ENCODE measurements around the gene ATP6AP1. TPM values are rescaled to one million over a fixed set of nuclear protein-coding genes. Genes with fewer than 3 reads are reported as not detected.

The ATP6AP1 gene
- total and polyA plus RNA-seq, 9 of the 15 experiments (the other 6 are each of a cell fraction or from before 2014, with no cell fraction given), result 8.3 to 90.5 (median 52.9) TPM

DNA sequence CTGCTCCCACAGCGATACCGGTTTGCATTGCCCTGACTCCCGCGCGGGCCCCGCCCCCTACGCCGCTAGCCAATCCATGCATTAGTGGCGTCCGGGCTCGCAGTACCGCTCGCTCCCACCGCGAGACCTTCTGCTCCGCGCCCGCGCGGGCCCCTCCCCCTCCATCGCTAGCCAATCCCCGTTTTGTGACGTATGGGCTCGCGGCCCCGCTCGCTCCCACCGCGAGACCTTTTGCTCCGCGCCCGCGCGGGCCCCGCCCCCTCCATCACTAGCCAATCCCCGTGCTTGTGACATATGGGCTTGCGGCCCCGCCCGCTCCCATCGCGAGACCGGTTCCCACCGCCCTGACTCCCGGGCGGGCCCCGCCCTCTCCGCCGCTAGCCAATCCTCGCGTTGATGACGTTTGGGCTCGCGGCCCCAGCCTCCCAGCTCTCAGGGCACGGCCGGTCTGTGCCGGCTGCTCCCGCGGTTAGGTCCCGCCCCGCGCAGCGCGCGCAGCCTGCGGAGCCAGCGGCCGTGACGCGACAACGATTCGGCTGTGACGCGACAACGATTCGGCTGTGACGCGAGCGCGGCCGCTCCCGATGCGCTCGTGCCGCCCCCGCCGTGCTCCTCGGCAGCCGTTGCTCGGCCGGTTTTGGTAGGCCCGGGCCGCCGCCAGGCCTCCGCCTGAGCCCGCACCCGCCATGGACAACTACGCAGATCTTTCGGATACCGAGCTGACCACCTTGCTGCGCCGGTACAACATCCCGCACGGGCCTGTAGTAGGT lies 49.5 kb upstream of the ATP6AP1 start, which contains the start of gene EMD (continued):
- TF ChIP-seq MCM5 (IDR thresholded peaks at IDR 0.05; ENCODE audit: low read depth), result no peak
- peak; percentile 50 for TF ChIP-seq GABPB1 (CRISPR knock-in tag; IDR thresholded peaks at IDR 0.05)
- no peak for TF ChIP-seq ZNF146 (CRISPR knock-in tag; IDR thresholded peaks at IDR 0.05; ENCODE audit: unreplicated experiment)
- TF ChIP-seq XRCC5 (IDR thresholded peaks at IDR 0.05; ENCODE audit: low read depth, low read length), result peak; percentile 22; the same call in 1 of the 2 replicates
- TF ChIP-seq STAT5B (CRISPR knock-in tag; IDR thresholded peaks at IDR 0.05), result no peak
- TF ChIP-seq, protein P1, sequence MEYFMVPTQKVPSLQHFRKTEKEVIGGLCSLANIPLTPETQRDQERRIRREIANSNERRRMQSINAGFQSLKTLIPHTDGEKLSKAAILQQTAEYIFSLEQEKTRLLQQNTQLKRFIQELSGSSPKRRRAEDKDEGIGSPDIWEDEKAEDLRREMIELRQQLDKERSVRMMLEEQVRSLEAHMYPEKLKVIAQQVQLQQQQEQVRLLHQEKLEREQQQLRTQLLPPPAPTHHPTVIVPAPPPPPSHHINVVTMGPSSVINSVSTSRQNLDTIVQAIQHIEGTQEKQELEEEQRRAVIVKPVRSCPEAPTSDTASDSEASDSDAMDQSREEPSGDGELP (CRISPR knock-in tag; IDR thresholded peaks at IDR 0.05; ENCODE audit: borderline replicate concordance), result peak; percentile 73
- no peak for TF ChIP-seq KDM1A (IDR thresholded peaks at IDR 0.05)
- TF ChIP-seq, protein P2, sequence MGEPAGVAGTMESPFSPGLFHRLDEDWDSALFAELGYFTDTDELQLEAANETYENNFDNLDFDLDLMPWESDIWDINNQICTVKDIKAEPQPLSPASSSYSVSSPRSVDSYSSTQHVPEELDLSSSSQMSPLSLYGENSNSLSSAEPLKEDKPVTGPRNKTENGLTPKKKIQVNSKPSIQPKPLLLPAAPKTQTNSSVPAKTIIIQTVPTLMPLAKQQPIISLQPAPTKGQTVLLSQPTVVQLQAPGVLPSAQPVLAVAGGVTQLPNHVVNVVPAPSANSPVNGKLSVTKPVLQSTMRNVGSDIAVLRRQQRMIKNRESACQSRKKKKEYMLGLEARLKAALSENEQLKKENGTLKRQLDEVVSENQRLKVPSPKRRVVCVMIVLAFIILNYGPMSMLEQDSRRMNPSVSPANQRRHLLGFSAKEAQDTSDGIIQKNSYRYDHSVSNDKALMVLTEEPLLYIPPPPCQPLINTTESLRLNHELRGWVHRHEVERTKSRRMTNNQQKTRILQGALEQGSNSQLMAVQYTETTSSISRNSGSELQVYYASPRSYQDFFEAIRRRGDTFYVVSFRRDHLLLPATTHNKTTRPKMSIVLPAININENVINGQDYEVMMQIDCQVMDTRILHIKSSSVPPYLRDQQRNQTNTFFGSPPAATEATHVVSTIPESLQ (CRISPR knock-in tag; IDR thresholded peaks at IDR 0.05), result no peak
- TF ChIP-seq GATAD2B (IDR thresholded peaks at IDR 0.05; ENCODE audit: borderline replicate concordance), result no peak; the same call in 1 of the 2 replicates
- peak; percentile 59 to 67; a peak in 3 of 4 replicates for TF ChIP-seq MAZ (CRISPR knock-in tag; conservative IDR thresholded peaks at IDR 0.05 in 1 of 2, IDR thresholded peaks at IDR 0.05 in 1 of 2)
- peak; percentile 8 for TF ChIP-seq PCBP1 (IDR thresholded peaks at IDR 0.05; ENCODE audit: low read depth, low read length, poor library complexity, severe bottlenecking)
- TF ChIP-seq TSC22D4 (tag; IDR thresholded peaks at IDR 0.05), result no peak
- TF ChIP-seq ZNF644 (tag; IDR thresholded peaks at IDR 0.05; ENCODE audit: low read depth), result no peak
- no peak for TF ChIP-seq CBX5 (IDR thresholded peaks at IDR 0.05; ENCODE audit: borderline replicate concordance, low read depth)
- TF ChIP-seq MBD2 (IDR thresholded peaks at IDR 0.05; ENCODE audit: borderline replicate concordance, low read depth), result peak; percentile 55; the same call in 1 of the 2 replicates
- no peak for TF ChIP-seq ZNF766 (CRISPR knock-in tag; conservative IDR thresholded peaks at IDR 0.05)
- no peak for TF ChIP-seq ZNF584 (CRISPR knock-in tag; IDR thresholded peaks at IDR 0.05; ENCODE audit: low read depth)
- TF ChIP-seq ETV6 (IDR thresholded peaks at IDR 0.05; ENCODE audit: borderline replicate concordance in 1 of 2, low read depth in 2 of 2, low read length in 1 of 2), result no peak
- TF ChIP-seq ETV6 (CRISPR knock-in tag; IDR thresholded peaks at IDR 0.05; ENCODE audit: borderline replicate concordance), result no peak
- TF ChIP-seq, protein P3, sequence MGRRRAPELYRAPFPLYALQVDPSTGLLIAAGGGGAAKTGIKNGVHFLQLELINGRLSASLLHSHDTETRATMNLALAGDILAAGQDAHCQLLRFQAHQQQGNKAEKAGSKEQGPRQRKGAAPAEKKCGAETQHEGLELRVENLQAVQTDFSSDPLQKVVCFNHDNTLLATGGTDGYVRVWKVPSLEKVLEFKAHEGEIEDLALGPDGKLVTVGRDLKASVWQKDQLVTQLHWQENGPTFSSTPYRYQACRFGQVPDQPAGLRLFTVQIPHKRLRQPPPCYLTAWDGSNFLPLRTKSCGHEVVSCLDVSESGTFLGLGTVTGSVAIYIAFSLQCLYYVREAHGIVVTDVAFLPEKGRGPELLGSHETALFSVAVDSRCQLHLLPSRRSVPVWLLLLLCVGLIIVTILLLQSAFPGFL (CRISPR knock-in tag; IDR thresholded peaks at IDR 0.05), result no peak
- no peak for TF ChIP-seq HOXB6 (CRISPR knock-in tag; IDR thresholded peaks at IDR 0.05; ENCODE audit: borderline replicate concordance)
- no peak for TF ChIP-seq TAF15 (IDR thresholded peaks at IDR 0.05; ENCODE audit: low read depth, low read length)
- TF ChIP-seq NFATC3 (IDR thresholded peaks at IDR 0.05), result no peak
- no peak for TF ChIP-seq SAFB (IDR thresholded peaks at IDR 0.05; ENCODE audit: borderline replicate concordance, low read depth, low read length)

Data from K562 (cell line).